OCI-LY3 (cell line): ENCODE measurements around the gene C1orf52.

Source experiments
- H2AFZ ChIP-seq: fragments of 200-600, 300-600 bp; shearing (Covaris generic); 2 replicates; pipeline ENCODE4 v1.6.0; 2014; ENCODE audit warnings: antibody characterized with exemption, low read depth, low read length
- H3K27ac ChIP-seq: fragments of 200-600, 300-600 bp; sonication (generic); 2 replicates; pipeline ENCODE4 v1.5.1; 2014; ENCODE audit warnings: mild to moderate bottlenecking, low read length, moderate library complexity, mixed read lengths
- H3K27me3 ChIP-seq: fragments of 200-600, 300-600 bp; sonication (generic); 2 replicates; pipeline ENCODE4 v1.6.1; 2014; ENCODE audit warnings: low read depth, low read length, mixed read lengths
- H3K36me3 ChIP-seq: fragments of 200-600, 300-600 bp; sonication (generic); replicated peaks from 2 replicates; pipeline ENCODE3; 2014; ENCODE audit warnings: low read depth, low read length, mixed read lengths
- H3K4me1 ChIP-seq: fragments of 300-600, 200-600 bp; sonication (generic); 2 replicates; pipeline ENCODE4 v1.6.1; 2014; ENCODE audit warnings: low read length, mixed read lengths
- H3K4me2 ChIP-seq: fragments of 200-600, 300-600 bp; sonication (generic); 2 replicates; pipeline ENCODE4 v1.6.1; 2014; ENCODE audit warnings: low read length, mixed read lengths
- H3K4me3 ChIP-seq: fragments of 300-600, 200-600 bp; sonication (generic); 2 replicates; pipeline ENCODE4 v1.5.1; 2014; ENCODE audit warnings: antibody characterized with exemption, mild to moderate bottlenecking, low read length, moderate library complexity
- H3K79me2 ChIP-seq: fragments of 300-600, 200-600 bp; shearing (Covaris generic); 2 replicates; pipeline ENCODE4 v1.6.1; 2014; ENCODE audit warnings: mild to moderate bottlenecking, low read length, mixed read lengths
- H3K9ac ChIP-seq: fragments of 300-600, 200-600 bp; shearing (Covaris generic); 2 replicates; pipeline ENCODE4 v1.6.0; 2014; ENCODE audit warnings: mild to moderate bottlenecking, low read length, moderate library complexity
- H3K9me3 ChIP-seq: fragments of 200-600, 300-600 bp; shearing (Covaris generic); 2 replicates; pipeline ENCODE4 v1.6.1; 2014; ENCODE audit warnings: low read length, mixed read lengths; ENCODE audit not compliant: insufficient read depth
- H4K20me1 ChIP-seq: fragments of 200-600, 300-600 bp; sonication (generic); 2 replicates; pipeline ENCODE4 v1.6.1; 2016; ENCODE audit warnings: low read length, mixed read lengths; ENCODE audit not compliant: insufficient read depth
- CTCF ChIP-seq: fragments of 200-600, 300-600 bp; sonication (generic); IDR thresholded peaks from 2 replicates; pipeline ENCODE4 v1.5.1; 2014; ENCODE audit warnings: antibody characterized with exemption, low read length, low read depth
- EZH2phosphoT487 ChIP-seq: fragments of 200-600 bp; shearing (Covaris generic); IDR thresholded peaks from 2 replicates; pipeline ENCODE4 v1.6.1; 2018; ENCODE audit warnings: antibody characterized with exemption, mixed run types, low read depth

C1orf52 gene

GRCh38 chr1:85296980-85297379 lies 37.5 kb upstream of the C1orf52 start:
- H3K4me3 ChIP-seq = no peak overlapping the region
- H3K79me2 ChIP-seq = no peaks in the 10 kb centered on the region
- no peaks in the 10 kb centered on the region for H3K9me3 ChIP-seq
- peaks cover 11% of the 10 kb centered on the region for H3K4me1 ChIP-seq
- H3K4me2 ChIP-seq = no peak overlapping the region
- no peaks in the 10 kb centered on the region for H4K20me1 ChIP-seq
- TF ChIP-seq EZH2phosphoT487 = no peak
- no peak for TF ChIP-seq CTCF
- no peak overlapping the region for H3K9ac ChIP-seq
- no peak overlapping the region for H3K27ac ChIP-seq
- peaks cover 12% of the 10 kb centered on the region; the same call in 1 of the 2 replicates for H3K27me3 ChIP-seq
- H3K36me3 ChIP-seq = no peaks in the 10 kb centered on the region
- no peak overlapping the region for H2AFZ ChIP-seq

- no peaks in the 10 kb centered on the region for H3K79me2 ChIP-seq
- no peak overlapping the region for H3K4me3 ChIP-seq
- H3K9me3 ChIP-seq = no peaks in the 10 kb centered on the region
- peaks cover 11% of the 10 kb centered on the region for H3K4me1 ChIP-seq
- no peaks in the 10 kb centered on the region for H3K36me3 ChIP-seq
- H2AFZ ChIP-seq = no peak overlapping the region
- H4K20me1 ChIP-seq = no peaks in the 10 kb centered on the region
- no peak overlapping the region for H3K27ac ChIP-seq
- no peak overlapping the region for H3K9ac ChIP-seq
- no peak for TF ChIP-seq EZH2phosphoT487
- TF ChIP-seq CTCF = no peak
- no peak overlapping the region for H3K4me2 ChIP-seq
- peaks cover 15% of the 10 kb centered on the region for H3K27me3 ChIP-seq
Measured at GRCh38 chr1:85295654-85296053, 36.2 kb upstream of the C1orf52 start.

- Histone ChIP-seq H4K20me1 (no peaks in the 10 kb centered on the region), H3K36me3 (no peaks in the 10 kb centered on the region), H3K27ac (no peak overlapping the region), H3K9me3 (no peaks in the 10 kb centered on the region), H3K4me3 (no peak overlapping the region), H3K9ac (no peak overlapping the region), H3K27me3 (peaks cover 17% of the 10 kb centered on the region), H3K4me2 (no peak overlapping the region), H2AFZ (no peak overlapping the region), H3K79me2 (no peaks in the 10 kb centered on the region), H3K4me1 (peaks cover 11% of the 10 kb centered on the region)
- no peak for TF ChIP-seq CTCF
- TF ChIP-seq EZH2phosphoT487 = no peak
Measured at GRCh38 chr1:85295006-85295431, 35.6 kb upstream of the C1orf52 start.

- H2AFZ ChIP-seq = no peak overlapping the region
- H3K79me2 ChIP-seq = no peaks in the 10 kb centered on the region
- no peak overlapping the region for H3K9ac ChIP-seq
- no peak overlapping the region for H3K27ac ChIP-seq
- H3K36me3 ChIP-seq = no peaks in the 10 kb centered on the region
- H4K20me1 ChIP-seq = no peaks in the 10 kb centered on the region
- TF ChIP-seq EZH2phosphoT487 (no peak), CTCF (no peak)
- H3K4me3 ChIP-seq = no peak overlapping the region
- H3K4me1 ChIP-seq = no peaks in the 10 kb centered on the region
- H3K27me3 ChIP-seq = peaks cover 5% of the 10 kb centered on the region
- H3K4me2 ChIP-seq = no peak overlapping the region
- no peaks in the 10 kb centered on the region for H3K9me3 ChIP-seq
Measured at GRCh38 chr1:85290826-85291225, 31.4 kb upstream of the C1orf52 start.
